Measurements from ENCODE around the gene ATP6V1B1.

Gene ATP6V1B1

DNA sequence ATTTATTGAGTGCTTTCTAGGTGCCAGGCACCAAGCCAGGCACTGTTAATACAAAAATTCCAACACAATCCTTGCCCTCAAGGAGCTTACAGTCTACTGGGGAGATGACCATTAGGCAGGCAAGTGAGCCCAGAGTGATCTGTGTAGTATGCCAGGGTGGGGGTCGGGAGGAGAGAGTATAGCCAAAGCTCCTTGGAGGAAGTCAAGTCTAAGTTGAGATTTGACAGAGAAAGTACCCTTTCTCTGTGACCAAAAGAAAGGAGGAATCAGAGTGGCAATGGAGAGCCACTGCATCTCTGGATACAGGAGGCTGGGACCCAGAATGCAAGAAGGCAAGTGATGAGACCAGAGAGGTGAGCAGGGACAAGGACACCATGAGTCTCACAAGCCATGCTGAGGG lies 50.3 kb downstream of the ATP6V1B1 start:
- no peak for DNase-seq (ENCODE audit: extremely low read depth, insufficient read length)
- TF ChIP-seq CTCF (IDR thresholded peaks at IDR 0.05; ENCODE audit: insufficient read depth, low read length, poor library complexity, severe bottlenecking) = no peak
- Histone ChIP-seq H3K27me3 (replicated peaks; ENCODE audit: control insufficient read depth, insufficient read depth, low read length) (no peaks in the 10 kb centered on the region), H3K4me3 (replicated peaks; ENCODE audit: low read depth, low read length) (no peak overlapping the region), H3K36me3 (ENCODE audit: control insufficient read depth, insufficient read depth, low read length) (peaks cover 21% of the 10 kb centered on the region)

- Histone ChIP-seq H3K4me3 (replicated peaks; ENCODE audit: low read depth, low read length) (no peak overlapping the region), H3K36me3 (ENCODE audit: control insufficient read depth, insufficient read depth, low read length) (peaks cover 24% of the 10 kb centered on the region), H3K27me3 (replicated peaks; ENCODE audit: control insufficient read depth, insufficient read depth, low read length) (no peaks in the 10 kb centered on the region)
- DNase-seq (ENCODE audit: extremely low read depth, insufficient read length) = no peak
- no peak for TF ChIP-seq CTCF (IDR thresholded peaks at IDR 0.05; ENCODE audit: insufficient read depth, low read length, poor library complexity, severe bottlenecking)
These were observed 50.9 kb downstream of the ATP6V1B1 start for GRCh38 chr2:70986499-70987189.

GRCh38 chr2:70987386-70987785 lies 51.7 kb downstream of the ATP6V1B1 start:
- no peaks in the 10 kb centered on the region for H3K27me3 ChIP-seq (replicated peaks; ENCODE audit: control insufficient read depth, insufficient read depth, low read length)
- H3K36me3 ChIP-seq (ENCODE audit: control insufficient read depth, insufficient read depth, low read length) = peaks cover 27% of the 10 kb centered on the region
- no peak for TF ChIP-seq CTCF (IDR thresholded peaks at IDR 0.05; ENCODE audit: insufficient read depth, low read length, poor library complexity, severe bottlenecking)
- DNase-seq (ENCODE audit: extremely low read depth, insufficient read length) = no peak
- no peak overlapping the region for H3K4me3 ChIP-seq (replicated peaks; ENCODE audit: low read depth, low read length)

DNA sequence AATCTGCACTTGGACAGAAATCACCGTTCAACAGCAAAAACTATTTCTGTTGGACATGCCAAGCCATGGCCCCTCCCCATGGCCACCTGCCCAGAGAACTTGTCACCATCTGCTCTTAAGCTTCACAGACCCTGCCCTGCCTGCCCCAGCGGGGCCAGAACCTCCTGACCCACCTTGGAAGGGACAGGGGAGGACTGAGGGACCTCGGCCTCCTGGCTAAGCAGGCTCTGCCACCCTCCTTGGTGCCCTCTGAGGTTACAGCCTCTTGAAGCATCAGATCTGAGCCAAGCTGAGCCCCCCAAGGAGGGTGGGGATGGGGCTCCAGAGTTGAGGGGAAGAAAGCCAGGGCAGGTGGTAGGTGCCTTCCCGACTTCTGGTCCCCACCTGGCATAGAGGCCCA lies 52.5 kb downstream of the ATP6V1B1 start:
- TF ChIP-seq CTCF (IDR thresholded peaks at IDR 0.05; ENCODE audit: insufficient read depth, low read length, poor library complexity, severe bottlenecking) = no peak
- peaks cover 27% of the 10 kb centered on the region for H3K36me3 ChIP-seq (ENCODE audit: control insufficient read depth, insufficient read depth, low read length)
- no peaks in the 10 kb centered on the region for H3K27me3 ChIP-seq (replicated peaks; ENCODE audit: control insufficient read depth, insufficient read depth, low read length)
- H3K4me3 ChIP-seq (replicated peaks; ENCODE audit: low read depth, low read length) = no peak overlapping the region
- no peak for DNase-seq (ENCODE audit: extremely low read depth, insufficient read length)

DNA sequence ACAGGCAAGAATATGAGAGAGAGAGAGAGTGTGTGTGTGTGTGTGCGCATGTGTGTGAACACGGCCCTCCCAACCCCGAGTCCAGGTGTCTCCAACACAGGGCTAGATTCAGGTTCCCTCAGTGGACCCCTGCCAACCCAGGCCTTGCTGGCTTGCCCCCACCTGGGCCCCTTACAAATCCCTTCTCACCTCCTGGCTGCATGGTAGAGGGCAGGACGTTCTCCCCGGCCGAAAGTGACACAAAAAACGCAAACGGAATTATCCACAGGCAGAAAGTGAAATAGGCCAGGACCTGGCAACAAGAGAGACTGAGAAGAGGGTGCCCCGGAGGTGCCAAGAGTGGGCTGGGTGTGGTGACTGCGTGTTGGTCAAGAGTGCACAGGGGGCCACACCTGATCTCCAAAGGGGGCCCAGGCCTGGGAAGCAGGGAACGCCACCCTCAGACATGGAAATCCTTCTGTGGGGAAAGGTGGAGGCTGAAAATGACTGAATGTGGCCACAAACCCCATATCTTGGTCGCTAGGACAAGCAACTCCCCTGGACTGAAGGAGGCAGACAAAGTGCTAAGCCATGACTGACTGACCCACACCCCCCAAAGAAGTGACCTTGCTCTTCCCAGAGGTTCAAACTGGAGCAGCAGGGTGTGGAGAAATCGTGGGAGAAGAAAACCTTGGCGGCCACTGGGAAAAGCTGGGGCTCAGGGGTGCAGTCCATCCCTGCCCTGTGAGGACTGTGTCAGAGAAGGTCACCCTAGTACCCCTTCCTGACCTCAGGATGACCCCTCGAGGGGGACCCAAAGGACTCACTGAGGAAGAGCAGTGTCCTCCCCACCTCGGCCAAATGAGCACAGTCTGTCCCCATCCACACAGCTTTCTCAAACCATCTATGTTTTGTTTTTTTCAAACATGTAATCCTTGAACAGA lies 53.3 kb downstream of the ATP6V1B1 start:
- Histone ChIP-seq H3K36me3 (ENCODE audit: control insufficient read depth, insufficient read depth, low read length) (peaks cover 27% of the 10 kb centered on the region), H3K27me3 (replicated peaks; ENCODE audit: control insufficient read depth, insufficient read depth, low read length) (no peaks in the 10 kb centered on the region), H3K4me3 (replicated peaks; ENCODE audit: low read depth, low read length) (no peak overlapping the region)
- TF ChIP-seq CTCF (IDR thresholded peaks at IDR 0.05; ENCODE audit: insufficient read depth, low read length, poor library complexity, severe bottlenecking) = no peak
- DNase-seq (ENCODE audit: extremely low read depth, insufficient read length) = no peak
